ENCODE data around the gene MORF4L1. TPM values are rescaled to one million over a fixed set of nuclear protein-coding genes. Genes with fewer than 3 reads are reported as not detected.

Gene MORF4L1
- total and polyA plus RNA-seq, 2 experiments from 2014 or later = 520 to 571 TPM

DNA sequence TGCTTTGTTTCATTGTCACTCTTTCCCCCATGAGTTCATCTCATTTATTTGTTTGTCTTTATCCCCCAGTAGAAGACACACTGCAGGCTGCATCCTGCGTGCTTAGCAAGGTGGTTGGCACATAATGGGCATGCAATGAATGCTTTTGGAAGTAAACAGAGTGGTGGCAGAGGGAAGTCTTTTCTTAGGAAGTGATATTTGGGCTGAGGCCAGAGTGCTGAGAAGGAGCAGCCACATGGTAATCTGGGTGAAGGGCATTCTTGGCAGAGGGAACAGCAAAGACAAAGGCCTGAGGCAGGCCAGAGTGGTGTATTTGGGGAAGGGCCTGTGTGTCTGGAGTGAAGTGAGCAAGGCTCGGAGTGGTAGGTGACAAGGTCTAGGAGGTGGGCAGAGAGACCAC lies 43.8 kb upstream of the MORF4L1 start:
- TF ChIP-seq ZNF331 (CRISPR knock-in tag; IDR thresholded peaks at IDR 0.05; ENCODE audit: low read depth) (no peak), ZNF114 (CRISPR knock-in tag; IDR thresholded peaks at IDR 0.05) (no peak), EZH2 (IDR thresholded peaks at IDR 0.05; ENCODE audit: low read depth, unreplicated experiment) (no peak), CREB1 (CRISPR knock-in tag; IDR thresholded peaks at IDR 0.05; ENCODE audit: low read depth) (no peak), NANOG (IDR thresholded peaks at IDR 0.05; ENCODE audit: borderline replicate concordance) (no peak), POLR2AphosphoS5 (IDR thresholded peaks at IDR 0.05; ENCODE audit: low read depth) (no peak), JUNB (IDR thresholded peaks at IDR 0.05; ENCODE audit: unreplicated experiment) (no peak), EZH2phosphoT487 (IDR thresholded peaks at IDR 0.05; ENCODE audit: unreplicated experiment) (no peak), STAT1 (IDR thresholded peaks at IDR 0.05; ENCODE audit: unreplicated experiment) (no peak)
- TF ChIP-seq, protein P1, sequence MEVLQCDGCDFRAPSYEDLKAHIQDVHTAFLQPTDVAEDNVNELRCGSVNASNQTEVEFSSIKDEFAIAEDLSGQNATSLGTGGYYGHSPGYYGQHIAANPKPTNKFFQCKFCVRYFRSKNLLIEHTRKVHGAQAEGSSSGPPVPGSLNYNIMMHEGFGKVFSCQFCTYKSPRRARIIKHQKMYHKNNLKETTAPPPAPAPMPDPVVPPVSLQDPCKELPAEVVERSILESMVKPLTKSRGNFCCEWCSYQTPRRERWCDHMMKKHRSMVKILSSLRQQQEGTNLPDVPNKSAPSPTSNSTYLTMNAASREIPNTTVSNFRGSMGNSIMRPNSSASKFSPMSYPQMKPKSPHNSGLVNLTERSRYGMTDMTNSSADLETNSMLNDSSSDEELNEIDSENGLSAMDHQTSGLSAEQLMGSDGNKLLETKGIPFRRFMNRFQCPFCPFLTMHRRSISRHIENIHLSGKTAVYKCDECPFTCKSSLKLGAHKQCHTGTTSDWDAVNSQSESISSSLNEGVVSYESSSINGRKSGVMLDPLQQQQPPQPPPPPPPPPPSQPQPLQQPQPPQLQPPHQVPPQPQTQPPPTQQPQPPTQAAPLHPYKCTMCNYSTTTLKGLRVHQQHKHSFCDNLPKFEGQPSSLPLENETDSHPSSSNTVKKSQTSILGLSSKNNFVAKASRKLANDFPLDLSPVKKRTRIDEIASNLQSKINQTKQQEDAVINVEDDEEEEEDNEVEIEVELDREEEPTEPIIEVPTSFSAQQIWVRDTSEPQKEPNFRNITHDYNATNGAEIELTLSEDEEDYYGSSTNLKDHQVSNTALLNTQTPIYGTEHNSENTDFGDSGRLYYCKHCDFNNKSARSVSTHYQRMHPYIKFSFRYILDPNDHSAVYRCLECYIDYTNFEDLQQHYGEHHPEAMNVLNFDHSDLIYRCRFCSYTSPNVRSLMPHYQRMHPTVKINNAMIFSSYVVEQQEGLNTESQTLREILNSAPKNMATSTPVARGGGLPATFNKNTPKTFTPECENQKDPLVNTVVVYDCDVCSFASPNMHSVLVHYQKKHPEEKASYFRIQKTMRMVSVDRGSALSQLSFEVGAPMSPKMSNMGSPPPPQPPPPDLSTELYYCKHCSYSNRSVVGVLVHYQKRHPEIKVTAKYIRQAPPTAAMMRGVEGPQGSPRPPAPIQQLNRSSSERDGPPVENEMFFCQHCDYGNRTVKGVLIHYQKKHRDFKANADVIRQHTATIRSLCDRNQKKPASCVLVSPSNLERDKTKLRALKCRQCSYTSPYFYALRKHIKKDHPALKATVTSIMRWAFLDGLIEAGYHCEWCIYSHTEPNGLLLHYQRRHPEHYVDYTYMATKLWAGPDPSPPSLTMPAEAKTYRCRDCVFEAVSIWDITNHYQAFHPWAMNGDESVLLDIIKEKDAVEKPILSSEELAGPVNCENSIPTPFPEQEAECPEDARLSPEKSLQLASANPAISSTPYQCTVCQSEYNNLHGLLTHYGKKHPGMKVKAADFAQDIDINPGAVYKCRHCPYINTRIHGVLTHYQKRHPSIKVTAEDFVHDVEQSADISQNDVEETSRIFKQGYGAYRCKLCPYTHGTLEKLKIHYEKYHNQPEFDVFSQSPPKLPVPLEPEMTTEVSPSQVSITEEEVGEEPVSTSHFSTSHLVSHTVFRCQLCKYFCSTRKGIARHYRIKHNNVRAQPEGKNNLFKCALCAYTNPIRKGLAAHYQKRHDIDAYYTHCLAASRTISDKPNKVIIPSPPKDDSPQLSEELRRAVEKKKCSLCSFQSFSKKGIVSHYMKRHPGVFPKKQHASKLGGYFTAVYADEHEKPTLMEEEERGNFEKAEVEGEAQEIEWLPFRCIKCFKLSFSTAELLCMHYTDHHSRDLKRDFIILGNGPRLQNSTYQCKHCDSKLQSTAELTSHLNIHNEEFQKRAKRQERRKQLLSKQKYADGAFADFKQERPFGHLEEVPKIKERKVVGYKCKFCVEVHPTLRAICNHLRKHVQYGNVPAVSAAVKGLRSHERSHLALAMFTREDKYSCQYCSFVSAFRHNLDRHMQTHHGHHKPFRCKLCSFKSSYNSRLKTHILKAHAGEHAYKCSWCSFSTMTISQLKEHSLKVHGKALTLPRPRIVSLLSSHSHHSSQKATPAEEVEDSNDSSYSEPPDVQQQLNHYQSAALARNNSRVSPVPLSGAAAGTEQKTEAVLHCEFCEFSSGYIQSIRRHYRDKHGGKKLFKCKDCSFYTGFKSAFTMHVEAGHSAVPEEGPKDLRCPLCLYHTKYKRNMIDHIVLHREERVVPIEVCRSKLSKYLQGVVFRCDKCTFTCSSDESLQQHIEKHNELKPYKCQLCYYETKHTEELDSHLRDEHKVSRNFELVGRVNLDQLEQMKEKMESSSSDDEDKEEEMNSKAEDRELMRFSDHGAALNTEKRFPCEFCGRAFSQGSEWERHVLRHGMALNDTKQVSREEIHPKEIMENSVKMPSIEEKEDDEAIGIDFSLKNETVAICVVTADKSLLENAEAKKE (CRISPR knock-in tag; IDR thresholded peaks at IDR 0.05) = no peak
- TF ChIP-seq, protein P2, sequence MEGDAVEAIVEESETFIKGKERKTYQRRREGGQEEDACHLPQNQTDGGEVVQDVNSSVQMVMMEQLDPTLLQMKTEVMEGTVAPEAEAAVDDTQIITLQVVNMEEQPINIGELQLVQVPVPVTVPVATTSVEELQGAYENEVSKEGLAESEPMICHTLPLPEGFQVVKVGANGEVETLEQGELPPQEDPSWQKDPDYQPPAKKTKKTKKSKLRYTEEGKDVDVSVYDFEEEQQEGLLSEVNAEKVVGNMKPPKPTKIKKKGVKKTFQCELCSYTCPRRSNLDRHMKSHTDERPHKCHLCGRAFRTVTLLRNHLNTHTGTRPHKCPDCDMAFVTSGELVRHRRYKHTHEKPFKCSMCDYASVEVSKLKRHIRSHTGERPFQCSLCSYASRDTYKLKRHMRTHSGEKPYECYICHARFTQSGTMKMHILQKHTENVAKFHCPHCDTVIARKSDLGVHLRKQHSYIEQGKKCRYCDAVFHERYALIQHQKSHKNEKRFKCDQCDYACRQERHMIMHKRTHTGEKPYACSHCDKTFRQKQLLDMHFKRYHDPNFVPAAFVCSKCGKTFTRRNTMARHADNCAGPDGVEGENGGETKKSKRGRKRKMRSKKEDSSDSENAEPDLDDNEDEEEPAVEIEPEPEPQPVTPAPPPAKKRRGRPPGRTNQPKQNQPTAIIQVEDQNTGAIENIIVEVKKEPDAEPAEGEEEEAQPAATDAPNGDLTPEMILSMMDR (conservative IDR thresholded peaks at IDR 0.05; ENCODE audit: low read depth in 2 of 2) = no peak
- TF ChIP-seq, protein P3, sequence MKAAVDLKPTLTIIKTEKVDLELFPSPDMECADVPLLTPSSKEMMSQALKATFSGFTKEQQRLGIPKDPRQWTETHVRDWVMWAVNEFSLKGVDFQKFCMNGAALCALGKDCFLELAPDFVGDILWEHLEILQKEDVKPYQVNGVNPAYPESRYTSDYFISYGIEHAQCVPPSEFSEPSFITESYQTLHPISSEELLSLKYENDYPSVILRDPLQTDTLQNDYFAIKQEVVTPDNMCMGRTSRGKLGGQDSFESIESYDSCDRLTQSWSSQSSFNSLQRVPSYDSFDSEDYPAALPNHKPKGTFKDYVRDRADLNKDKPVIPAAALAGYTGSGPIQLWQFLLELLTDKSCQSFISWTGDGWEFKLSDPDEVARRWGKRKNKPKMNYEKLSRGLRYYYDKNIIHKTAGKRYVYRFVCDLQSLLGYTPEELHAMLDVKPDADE (IDR thresholded peaks at IDR 0.05) = no peak
- TF ChIP-seq, protein P4, sequence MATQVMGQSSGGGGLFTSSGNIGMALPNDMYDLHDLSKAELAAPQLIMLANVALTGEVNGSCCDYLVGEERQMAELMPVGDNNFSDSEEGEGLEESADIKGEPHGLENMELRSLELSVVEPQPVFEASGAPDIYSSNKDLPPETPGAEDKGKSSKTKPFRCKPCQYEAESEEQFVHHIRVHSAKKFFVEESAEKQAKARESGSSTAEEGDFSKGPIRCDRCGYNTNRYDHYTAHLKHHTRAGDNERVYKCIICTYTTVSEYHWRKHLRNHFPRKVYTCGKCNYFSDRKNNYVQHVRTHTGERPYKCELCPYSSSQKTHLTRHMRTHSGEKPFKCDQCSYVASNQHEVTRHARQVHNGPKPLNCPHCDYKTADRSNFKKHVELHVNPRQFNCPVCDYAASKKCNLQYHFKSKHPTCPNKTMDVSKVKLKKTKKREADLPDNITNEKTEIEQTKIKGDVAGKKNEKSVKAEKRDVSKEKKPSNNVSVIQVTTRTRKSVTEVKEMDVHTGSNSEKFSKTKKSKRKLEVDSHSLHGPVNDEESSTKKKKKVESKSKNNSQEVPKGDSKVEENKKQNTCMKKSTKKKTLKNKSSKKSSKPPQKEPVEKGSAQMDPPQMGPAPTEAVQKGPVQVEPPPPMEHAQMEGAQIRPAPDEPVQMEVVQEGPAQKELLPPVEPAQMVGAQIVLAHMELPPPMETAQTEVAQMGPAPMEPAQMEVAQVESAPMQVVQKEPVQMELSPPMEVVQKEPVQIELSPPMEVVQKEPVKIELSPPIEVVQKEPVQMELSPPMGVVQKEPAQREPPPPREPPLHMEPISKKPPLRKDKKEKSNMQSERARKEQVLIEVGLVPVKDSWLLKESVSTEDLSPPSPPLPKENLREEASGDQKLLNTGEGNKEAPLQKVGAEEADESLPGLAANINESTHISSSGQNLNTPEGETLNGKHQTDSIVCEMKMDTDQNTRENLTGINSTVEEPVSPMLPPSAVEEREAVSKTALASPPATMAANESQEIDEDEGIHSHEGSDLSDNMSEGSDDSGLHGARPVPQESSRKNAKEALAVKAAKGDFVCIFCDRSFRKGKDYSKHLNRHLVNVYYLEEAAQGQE (IDR thresholded peaks at IDR 0.05; ENCODE audit: unreplicated experiment) = no peak
- peaks cover 9% of the 10 kb centered on the region; the same call in 2 of the 3 replicates for H3K4me1 Mint-ChIP-seq
- Histone ChIP-seq H3K27me3 (ENCODE audit: insufficient read depth) (no peaks in the 10 kb centered on the region), H3K27ac (ENCODE audit: low read depth) (no peak overlapping the region), H3K4me3 (no peak overlapping the region), H3K4me2 (no peak overlapping the region), H3K36me3 (ENCODE audit: insufficient read depth) (no peaks in the 10 kb centered on the region), H3F3A (replicated peaks; ENCODE audit: low read depth) (0 out of 2 replicates have a peak, but pooled peaks cover 3% of the 10 kb centered on the region), H3K4me1 (ENCODE audit: insufficient read depth) (peaks cover 10% of the 10 kb centered on the region; the same call in 1 of the 2 replicates), H3K79me2 (replicated peaks; ENCODE audit: insufficient read depth) (no peaks in the 10 kb centered on the region), H4K20me1 (replicated peaks; ENCODE audit: insufficient read depth) (no peaks in the 10 kb centered on the region), H2AFZ (no peak overlapping the region), H3K9me2 (ENCODE audit: insufficient read depth) (no peaks in the 10 kb centered on the region)
- H3K4me3 Mint-ChIP-seq = no peak overlapping the region
- no peak for DNase-seq (ENCODE audit: low spot score)
- peaks cover 9% of the 10 kb centered on the region for H3K27me3 Mint-ChIP-seq (ENCODE audit: insufficient read depth, low read depth, poor library complexity)
- no peaks in the 10 kb centered on the region for H3K36me3 Mint-ChIP-seq (ENCODE audit: low read depth)
- H3K9me3 Mint-ChIP-seq = no peaks in the 10 kb centered on the region
- no peak for ATAC-seq
- no peak overlapping the region for H3K27ac Mint-ChIP-seq

Measured in GM23338 (cell line).